IPS DF 4.7 (cell line): ENCODE measurements around the gene METTL24.

Experiments used
- DNase-seq: peaks from one replicate; pipeline ENCODE4 v3.0.0-alpha.2; 2013; ENCODE audit warnings: low spot score; ENCODE audit errors: extremely low read depth

Gene METTL24, protein sequence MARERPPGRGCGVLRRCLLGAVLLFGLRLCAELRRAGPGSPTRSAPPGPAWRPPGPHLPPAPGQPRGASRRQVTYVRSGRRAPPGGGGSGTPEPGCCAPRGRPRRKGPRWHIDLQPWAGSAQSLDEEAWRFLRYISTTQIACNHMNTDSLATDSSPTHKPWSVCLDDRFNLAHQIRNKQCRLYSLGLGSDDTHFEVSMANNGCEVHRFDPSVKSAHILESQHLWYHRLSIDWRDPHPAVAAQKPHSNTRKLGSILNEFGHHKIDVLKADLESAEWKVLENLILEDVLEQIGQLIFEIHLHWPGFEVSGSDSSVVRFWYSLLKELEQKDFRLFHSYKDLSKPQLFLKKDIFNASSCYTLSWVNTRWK

DNA sequence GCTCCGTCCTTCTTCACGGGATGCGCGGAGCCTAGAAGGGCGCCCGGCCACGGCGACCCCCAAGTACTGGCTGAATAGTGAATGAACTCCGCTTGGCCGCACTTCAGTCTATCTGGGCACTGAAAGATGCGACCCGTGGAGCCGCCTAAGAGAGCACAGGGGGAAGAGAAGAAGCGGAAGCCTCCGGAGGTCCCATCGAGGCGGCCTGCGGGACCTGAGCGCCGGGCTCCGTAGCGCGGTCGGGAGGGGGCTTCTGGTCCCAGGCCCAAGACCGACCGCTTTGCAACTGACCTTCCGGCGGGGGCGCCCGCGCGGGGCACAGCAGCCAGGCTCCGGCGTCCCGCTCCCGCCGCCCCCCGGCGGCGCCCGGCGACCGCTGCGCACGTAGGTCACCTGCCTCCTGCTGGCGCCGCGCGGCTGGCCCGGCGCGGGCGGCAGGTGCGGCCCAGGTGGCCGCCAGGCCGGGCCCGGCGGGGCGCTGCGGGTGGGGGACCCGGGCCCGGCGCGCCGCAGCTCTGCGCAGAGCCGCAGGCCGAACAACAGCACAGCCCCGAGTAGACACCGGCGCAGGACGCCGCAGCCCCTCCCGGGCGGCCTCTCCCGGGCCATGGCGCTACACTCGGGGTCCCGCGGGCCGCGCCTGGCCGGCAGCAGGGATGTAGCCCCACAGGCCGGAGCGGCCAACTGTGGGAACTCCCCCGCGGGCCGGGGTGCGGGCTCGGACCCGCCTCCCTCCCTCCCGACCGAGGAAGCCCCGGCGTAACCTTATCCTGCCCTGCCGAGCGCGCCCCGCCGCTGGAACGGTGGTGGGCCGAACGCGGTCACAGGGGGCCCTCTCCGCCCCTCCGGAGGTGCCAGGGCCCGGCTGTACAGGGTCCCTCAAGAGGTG is at the start of gene METTL24:
TSS of gene METTL24 (minus strand) at position 686 of the 889 bp plus-strand sequence. CDS start at position 609, 77 bp downstream.
- no peak for DNase-seq

DNA sequence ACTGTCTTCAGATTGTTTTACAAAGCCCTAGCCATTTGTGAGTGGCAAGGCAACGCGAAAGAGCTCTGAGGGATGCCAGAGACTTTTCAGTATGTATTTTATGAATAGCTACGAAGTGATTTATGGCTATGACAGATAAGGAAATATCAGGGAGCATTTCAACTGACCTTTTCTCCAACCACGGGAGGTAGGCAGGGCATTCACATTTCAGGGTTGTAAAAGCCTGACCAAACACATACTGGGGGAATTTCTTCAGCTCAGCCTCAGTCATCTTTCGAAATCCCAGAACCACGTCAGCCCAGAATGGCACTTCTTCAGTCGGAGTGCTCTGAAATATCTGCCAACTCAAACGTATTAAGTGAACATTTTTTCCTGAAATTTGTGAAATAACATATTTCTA is 46.5 kb upstream of the METTL24 start:
- DNase-seq: no peak

GRCh38 chr6:110401585-110402176 is 43.5 kb upstream of the METTL24 start:
- DNase-seq: no peak

DNA sequence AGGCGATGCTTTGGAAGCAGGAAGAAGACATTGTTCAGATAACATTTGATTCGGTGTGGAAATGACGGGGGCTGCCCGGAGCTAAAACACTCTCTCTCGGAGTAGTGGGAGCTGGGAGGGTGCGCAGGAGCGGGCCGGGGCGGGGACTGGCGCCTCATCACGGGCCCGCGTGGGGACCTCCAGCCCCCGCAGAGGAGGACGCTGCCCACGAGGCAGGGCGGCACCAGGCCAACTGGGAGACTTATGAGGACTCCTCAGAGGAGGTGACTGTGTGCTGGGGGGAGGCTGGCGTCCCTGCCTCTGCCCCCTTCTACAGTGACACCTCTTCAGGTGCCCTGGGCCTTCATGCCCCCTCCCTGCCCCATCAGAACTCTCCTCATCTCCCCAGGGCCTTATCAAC is 42.1 kb upstream of the METTL24 start:
- DNase-seq: no peak

DNA sequence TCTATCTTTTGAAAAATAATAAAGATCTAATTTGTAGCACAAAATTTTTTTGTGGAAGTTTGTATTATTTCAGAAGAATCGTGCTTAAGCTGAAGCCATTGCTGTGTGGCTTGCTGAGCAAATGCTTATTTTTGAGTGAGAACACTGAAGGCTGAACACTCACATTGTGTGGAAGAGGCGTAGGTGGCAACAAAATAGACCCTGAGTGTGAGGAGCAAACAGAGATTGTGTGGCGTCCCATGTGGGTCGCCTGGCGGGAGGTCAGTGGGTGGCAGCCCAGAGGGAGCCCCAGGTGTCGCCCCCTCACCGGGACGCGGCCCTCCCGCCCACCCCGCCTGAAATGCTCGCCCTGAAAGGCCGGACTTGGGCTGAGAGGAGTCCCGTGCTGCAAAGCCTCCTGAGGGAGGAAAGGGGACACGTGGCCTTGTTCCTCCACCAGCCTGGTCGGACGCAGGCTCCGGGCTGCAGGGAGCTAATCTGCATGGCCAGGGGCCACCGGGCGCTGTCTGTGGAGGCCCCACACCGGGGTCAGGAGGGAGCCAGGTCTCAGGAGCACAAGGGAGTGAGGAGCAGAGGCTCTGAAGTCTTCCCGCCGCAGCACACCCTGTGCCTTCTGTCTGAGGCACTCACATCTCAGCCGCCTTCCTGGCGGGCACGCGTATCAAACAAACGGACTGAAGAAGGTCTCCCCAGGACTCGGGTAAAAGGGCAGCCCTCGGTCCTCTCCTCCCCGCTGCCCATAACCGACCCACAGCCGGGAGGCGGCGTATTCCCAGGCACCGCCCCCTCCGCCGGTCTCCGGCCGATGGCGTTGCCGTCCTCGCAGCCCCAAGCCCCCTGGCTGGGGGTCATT is 41.3 kb upstream of the METTL24 start:
- no peak for DNase-seq

DNA sequence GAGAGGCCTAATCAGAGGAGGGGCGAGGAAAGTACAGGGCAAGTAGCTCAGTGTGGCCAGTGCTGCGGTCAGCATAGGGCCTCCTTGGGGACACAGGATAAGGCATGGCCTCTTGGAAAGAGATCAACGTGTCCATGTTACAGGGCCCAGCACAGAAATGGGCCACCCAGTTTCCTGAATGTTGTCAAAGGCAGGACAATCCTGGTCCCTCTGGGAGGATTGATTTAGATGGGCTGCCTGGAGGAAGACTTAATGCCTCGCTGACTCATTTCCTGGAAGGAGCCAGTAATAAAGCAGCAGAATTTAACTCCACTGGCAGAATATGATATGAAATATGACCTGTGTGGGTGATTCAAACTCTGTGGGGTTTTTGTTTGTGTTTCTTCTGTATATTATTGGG is 40.6 kb upstream of the METTL24 start:
- no peak for DNase-seq

- no peak for DNase-seq
Measured at GRCh38 chr6:110395221-110395620, 37.1 kb upstream of the METTL24 start.

DNA sequence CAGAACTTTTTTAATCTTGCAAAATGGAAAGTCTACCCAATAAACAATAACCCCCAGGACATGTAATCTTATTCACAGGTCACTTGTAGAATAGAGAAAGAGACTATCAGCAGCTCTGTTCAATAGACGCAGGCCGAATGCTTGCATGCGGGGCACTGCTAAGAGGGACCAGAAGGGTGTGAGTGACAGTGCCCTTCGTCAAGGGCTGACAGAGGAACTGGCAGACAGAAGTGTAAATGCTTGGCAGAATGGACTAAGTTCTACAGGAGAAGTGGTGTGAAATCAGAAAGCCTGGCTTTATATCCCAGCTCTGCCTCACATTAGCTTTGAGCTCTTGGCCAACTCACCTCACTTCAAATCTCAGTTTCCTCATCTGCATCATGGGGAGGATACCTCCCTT is 36.3 kb upstream of the METTL24 start:
- no peak for DNase-seq

DNA sequence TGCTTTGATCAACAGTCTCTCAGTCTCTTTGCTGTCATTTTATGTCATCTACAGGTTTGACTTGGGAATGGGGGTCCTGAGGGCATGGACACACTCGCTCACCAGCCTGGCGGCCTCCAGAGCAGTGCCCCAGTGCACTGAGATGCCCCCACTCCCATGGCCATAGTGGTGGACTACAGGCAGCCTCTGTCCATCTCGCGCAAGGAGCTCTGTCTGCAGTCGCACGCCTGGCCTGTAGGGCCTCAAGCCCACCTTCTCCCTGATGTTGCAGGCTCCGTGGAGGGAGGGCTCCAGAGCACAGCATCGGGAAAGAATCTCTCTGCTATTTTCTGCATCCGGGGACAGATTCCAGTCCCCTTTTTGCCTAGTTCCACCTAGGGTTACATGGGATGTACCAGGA is 34.6 kb upstream of the METTL24 start:
- no peak for DNase-seq

DNA sequence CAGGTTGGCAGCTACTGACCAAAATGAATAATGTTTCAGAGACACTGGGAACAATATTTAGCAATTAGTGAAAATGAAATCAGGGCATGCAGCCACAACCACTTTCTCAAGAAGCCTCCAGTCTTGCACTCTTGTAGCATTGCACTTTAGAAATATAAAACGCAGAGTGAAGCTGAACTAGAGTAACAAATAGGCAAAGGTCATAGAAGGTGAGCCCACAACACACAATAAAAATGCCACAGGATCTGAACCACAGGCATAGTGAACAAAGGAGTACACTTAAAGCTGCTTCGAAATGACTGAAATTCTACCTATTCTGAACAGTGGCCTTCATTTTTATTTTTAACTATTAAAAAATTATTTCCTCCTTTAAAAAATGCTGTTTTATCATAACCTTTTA is 32.3 kb upstream of the METTL24 start:
- no peak for DNase-seq

- DNase-seq: no peak
Measured at GRCh38 chr6:110389689-110390382, 31.7 kb upstream of the METTL24 start.

- DNase-seq: no peak
Measured at GRCh38 chr6:110387986-110388385, 29.8 kb upstream of the METTL24 start.

GRCh38 chr6:110385458-110385863 is 27.3 kb upstream of the METTL24 start:
- no peak for DNase-seq

- no peak for DNase-seq
Measured at GRCh38 chr6:110378552-110378951, 20.4 kb upstream of the METTL24 start.

GRCh38 chr6:110369066-110369465 is 10.9 kb upstream of the METTL24 start:
- DNase-seq: no peak

DNA sequence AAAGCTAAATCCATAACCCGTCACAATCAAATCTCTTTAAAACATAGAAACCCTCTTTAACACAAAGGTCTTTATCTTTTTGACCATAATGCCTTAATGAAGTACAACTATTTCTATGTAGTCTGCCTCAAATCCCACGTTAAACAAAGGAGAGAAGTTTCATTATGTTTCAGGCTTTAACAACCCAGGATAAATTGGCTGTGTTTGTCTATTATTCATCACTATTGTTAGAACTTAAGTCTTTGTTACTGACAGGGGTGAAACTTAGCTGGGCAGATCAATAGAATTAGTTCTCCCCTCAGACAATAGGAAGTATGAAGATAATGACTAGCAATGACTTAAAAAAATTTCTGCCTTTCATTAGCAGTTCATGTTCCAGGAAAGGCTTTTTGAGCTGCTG is 10.1 kb upstream of the METTL24 start:
- no peak for DNase-seq

DNA sequence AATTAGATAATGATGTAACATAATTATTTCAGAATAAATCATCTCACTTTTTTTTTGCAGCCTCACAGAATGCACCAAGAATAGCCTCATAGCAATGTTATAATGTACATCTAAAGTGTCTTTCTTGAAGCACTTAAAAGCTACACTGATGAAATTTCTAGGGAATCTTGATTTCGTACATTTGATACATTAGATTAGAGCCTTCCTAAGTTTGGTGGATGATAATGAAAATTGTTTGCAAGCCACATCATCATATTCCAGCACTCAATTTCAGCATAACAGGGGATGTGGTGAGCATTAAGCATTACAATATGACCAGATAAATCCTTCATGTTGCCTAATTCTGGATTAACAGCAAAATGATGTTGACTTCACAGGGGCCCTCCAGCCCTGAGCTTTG is 9.7 kb upstream of the METTL24 start:
- DNase-seq: no peak

DNA sequence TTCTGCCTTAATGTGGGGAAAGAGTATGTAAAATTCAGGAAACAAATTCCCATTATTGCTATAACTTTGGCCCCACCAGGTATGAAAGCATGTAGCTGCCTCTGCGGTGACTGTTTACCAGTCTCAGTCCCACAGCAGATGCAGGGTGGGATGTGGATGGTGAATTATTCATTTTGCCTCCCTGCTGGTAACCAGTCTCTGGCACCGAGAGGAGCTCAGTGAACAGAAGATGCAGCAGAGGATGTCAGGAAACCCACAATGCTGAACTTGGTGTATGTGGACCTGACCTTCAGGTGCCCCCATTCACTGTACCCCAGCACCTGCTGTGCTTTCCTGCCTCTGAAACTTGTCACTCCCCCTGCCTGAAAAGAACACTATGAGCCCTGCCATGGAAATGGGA is 8.8 kb upstream of the METTL24 start:
- no peak for DNase-seq

DNA sequence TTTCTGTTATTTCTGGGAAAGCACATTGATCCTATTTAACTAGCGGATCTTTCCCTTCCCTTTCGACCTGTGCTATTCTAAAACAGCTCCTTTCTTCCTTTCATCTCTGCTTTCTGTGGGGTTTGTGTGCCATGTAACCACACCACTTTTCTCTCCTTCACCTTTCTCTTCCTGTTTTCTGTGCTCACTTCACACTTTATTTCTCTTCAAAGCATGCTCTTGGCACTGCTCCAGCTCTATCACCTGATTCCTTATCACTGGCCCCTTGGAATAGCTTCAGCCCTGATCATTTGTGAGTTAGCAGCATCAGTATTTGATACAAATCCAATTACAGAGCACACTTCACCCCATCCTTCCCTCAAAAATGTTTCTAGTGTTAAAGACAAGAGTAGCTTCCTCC is 8.1 kb upstream of the METTL24 start:
- no peak for DNase-seq

DNA sequence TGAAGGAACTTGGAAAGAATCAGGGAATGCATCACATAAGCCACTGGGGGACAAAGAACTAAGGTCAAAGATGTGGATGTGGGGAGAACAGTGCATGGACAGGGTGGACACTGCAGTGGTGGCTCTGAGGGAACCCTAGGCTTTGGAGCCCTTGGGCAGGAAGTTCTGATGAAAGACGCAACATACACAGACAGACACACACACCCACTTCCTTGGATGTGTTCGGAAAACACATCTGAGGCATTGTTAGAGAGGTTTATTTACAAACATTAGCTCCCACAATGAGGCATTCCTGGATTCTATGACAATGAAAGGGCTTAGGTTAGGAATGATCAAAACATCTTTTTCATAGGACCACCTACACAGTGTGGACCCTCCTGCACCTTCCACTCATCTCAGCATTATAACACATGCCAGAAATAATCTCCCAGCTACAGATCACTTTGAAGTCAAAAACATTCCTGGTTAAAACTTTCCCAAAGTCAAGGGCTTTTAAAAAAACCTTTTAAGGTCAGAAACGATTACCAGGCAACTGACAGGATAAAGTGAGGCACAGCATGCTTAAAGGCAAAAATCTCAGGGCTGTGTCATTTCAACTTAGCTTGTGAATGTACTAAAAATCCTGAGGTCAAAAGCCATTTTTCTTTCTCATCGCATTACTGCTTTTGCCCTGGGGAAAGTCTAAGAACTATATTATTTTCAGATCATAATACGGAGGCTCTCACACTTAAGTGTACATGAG is 6.4 kb upstream of the METTL24 start:
- no peak for DNase-seq
